ENCODE data around the gene LENG9.

DNA sequence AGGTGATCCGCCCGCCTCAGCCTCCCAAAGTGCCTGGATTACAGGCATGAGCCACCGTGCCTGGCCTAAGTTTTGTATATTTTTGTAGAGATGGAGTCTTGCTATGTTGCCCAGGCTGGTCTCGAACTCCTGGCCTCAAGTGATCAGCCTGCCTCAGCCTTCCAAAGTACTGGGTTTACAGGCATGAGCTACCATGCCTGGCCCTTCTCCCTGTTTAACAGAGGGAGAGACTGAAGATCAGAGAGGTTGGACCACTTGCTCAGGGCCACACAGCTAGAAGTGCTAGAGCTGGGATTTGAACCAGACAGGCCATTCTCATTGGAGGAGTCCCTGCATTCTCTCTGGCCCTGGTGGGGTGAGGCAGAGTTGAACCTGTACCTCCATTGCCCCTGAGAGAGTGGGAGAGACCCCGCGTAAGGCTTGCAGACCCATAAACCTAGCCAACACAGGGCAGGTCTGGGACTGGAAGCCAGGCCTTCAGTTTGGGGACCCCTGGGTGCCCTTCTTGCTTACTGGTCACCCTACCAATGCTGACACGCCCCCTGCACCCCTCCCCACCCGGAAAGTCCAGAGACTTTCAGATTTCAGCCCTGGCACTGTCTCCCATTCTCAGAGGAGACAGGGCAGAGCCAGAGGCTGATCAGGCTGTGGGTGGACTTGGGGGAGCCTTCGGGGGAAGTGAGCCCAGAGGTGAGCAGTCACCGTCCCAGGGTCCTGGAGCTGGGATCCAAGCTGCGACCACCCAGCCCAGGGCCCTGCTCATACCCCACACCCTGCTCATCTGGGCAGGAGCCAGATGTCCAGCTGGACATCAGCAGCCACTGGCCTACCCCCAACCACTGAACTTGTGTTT, 35.0 kb downstream of the LENG9 start:
- TF ChIP-seq EZH2phosphoT487 (IDR thresholded peaks at IDR 0.05; ENCODE audit: low read depth, severe bottlenecking, unreplicated experiment) = no peak
- TF ChIP-seq, protein P1, sequence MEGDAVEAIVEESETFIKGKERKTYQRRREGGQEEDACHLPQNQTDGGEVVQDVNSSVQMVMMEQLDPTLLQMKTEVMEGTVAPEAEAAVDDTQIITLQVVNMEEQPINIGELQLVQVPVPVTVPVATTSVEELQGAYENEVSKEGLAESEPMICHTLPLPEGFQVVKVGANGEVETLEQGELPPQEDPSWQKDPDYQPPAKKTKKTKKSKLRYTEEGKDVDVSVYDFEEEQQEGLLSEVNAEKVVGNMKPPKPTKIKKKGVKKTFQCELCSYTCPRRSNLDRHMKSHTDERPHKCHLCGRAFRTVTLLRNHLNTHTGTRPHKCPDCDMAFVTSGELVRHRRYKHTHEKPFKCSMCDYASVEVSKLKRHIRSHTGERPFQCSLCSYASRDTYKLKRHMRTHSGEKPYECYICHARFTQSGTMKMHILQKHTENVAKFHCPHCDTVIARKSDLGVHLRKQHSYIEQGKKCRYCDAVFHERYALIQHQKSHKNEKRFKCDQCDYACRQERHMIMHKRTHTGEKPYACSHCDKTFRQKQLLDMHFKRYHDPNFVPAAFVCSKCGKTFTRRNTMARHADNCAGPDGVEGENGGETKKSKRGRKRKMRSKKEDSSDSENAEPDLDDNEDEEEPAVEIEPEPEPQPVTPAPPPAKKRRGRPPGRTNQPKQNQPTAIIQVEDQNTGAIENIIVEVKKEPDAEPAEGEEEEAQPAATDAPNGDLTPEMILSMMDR (IDR thresholded peaks at IDR 0.05; ENCODE audit: poor library complexity) = no peak
- TF ChIP-seq EZH2 (IDR thresholded peaks at IDR 0.05; ENCODE audit: borderline replicate concordance) = no peak

All from hepatocyte (in vitro differentiated cells).